Ovary (tissue), 3 donors: Measurements from ENCODE around the gene EEF2K.

Experiments
- POLR2A ChIP-seq: fragments of 450-650 bp; IDR thresholded peaks from one replicate; pipeline ENCODE4 v1.6.1; 2017; ENCODE audit warnings: antibody characterized with exemption, mild to moderate bottlenecking, moderate library complexity
- TF ChIP-seq, protein P1 (sequence below), 3 donors: fragments of 450-650 bp in 2 of 3; fragments of 200-600 bp in 1 of 3; IDR thresholded peaks; one replicate each; pipeline versions ENCODE4 v1.5.1 to v1.8.0; 2016 to 2022; ENCODE audit warnings: antibody characterized with exemption in 3 of 3, mild to moderate bottlenecking in 1 of 3
- donor health status: DM: no; HTN: no; CAD: no.

DNA sequence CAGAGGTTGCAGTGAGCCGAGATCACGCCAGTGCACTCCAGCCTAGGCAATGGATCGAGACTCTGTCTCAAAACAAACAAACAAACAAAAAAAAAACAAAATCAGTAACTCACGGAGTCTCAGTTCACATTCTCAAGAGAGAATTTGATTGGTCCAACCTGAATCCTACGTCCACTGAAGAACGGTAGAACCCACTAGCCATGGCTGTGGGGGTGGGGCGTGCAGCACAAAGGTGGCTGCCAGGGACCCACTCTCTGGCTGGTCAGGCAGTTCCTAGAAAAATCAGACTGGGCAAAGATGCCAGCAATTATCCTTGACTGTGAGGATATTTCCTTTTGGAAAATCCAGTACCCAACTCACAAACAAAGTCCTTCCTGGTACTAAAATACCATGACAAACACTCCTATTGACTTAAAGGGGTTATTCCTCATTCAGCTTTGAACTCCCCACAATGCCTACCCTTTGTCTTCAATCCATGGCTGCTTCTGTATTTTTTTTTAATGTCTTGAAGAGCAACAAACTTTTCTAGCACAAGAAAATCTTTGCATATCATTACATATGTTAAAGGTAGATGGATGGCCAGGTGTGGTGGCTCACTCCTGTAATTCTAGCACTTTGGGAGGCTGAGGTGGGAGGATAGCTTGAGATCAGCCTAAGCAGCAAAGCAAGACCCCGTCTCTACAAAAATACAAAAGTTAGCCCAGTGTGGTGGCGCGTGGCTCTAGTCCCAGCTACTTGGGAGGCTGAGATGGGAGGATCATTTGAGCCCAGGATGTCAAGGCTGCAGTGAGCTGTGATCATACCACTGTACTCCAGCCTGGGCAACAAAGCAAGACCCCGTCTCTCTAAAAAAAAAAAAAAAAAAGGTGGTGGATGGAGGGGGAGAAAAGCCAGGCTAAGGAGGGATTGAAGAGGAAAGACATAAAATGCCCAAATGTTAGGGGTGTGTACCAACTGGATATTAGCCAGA, 87.3 kb downstream of the EEF2K start:
- TF ChIP-seq, protein P1, sequence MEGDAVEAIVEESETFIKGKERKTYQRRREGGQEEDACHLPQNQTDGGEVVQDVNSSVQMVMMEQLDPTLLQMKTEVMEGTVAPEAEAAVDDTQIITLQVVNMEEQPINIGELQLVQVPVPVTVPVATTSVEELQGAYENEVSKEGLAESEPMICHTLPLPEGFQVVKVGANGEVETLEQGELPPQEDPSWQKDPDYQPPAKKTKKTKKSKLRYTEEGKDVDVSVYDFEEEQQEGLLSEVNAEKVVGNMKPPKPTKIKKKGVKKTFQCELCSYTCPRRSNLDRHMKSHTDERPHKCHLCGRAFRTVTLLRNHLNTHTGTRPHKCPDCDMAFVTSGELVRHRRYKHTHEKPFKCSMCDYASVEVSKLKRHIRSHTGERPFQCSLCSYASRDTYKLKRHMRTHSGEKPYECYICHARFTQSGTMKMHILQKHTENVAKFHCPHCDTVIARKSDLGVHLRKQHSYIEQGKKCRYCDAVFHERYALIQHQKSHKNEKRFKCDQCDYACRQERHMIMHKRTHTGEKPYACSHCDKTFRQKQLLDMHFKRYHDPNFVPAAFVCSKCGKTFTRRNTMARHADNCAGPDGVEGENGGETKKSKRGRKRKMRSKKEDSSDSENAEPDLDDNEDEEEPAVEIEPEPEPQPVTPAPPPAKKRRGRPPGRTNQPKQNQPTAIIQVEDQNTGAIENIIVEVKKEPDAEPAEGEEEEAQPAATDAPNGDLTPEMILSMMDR (IDR thresholded peaks at IDR 0.05): no peak
- TF ChIP-seq POLR2A: no peak
